SK-N-MC (cell line): ENCODE measurements around the gene GABRB3.

Source experiments
- EZH2 ChIP-seq: fragments of 200-600 bp; sonication (generic); IDR thresholded peaks from one replicate; pipeline ENCODE4 v1.6.1; 2017; ENCODE audit warnings: antibody characterized with exemption
- FOXP2 ChIP-seq: optimal IDR thresholded peaks from 2 replicates; pipeline ENCODE3; 2011; ENCODE audit warnings: mild to moderate bottlenecking, moderate library complexity; ENCODE audit not compliant: insufficient read depth; ENCODE audit errors: extremely low read length, control extremely low read depth
- POLR2AphosphoS5 ChIP-seq: IDR thresholded peaks from 2 replicates; pipeline ENCODE4 v1.6.1; 2012; ENCODE audit warnings: mild to moderate bottlenecking, low read depth, low read length, borderline replicate concordance

DNA sequence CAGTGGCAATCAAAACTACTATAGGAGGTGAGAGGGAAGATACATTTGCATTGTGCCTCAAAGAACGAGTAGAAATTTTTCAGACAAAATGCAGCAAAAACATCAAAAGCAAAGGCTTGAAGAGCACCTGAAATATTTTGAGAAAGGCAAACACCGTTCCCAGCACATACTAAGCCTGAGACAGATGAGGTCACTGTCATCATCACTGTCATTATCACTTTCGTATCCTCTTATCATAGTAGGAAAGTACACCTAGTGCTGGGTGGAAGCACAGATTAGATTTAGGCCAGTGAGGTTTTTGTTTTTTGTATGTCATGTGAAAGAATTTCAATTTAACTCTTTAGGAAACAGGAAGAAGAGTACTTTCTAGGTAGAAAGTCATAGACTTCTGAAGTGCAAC, 222.0 kb downstream of the GABRB3 start:
- TF ChIP-seq EZH2 (no peak), POLR2AphosphoS5 (no peak), FOXP2 (no peak)
